ENCODE results near the gene DDX54.

Gene DDX54

DNA sequence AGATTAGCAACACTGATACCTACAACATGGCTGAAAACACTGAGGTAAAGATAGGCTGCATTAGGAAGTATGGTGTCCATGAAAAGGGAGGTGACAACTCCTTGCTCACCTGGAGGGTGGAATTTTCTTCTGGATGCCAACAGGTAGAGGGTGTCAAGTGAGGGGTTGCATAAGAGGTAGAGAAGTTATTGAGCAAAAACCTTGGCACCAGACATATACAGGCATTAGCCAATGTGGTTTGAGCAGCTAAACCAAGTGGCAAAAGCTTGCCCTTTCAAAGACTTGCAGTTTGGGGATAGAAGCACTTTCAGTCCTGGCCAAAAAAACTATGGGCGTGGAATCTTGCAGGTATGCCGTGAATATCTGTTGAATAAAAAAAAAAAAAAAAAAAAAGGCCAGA is 4.1 kb upstream of the DDX54 start:
- DNase-seq: no peak

DNA sequence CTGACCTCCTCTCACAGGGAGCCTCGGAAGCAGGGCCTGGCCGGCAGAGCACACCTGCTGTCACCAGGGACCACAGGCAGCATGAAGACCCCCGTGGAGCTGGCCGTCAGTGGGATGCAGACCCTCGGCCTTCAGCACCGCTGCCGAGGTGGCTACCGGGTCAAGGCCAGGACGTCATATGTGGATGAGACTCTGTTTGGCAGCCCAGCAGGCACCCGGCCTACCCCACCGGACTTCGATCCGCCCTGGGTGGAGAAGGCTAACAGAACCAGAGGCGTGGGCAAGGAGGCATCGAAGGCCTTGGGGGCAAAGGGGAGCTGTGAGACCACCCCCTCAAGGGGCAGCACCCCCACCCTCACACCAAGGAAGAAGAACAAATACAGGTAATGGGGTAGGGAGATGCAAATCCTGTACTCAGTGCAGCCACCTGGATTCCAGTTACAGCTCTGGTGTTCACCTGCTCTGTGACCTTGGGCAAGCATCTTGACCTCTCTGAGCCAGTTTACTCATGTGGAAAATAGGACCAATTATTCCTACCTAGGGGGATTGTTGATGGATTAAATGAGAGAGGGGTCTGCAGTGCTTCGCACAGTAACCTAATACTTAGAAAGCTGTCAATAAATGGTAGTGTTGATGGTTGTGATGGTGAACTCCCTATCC is 1.5 kb upstream of the DDX54 start:
- DNase-seq: no peak

DNA sequence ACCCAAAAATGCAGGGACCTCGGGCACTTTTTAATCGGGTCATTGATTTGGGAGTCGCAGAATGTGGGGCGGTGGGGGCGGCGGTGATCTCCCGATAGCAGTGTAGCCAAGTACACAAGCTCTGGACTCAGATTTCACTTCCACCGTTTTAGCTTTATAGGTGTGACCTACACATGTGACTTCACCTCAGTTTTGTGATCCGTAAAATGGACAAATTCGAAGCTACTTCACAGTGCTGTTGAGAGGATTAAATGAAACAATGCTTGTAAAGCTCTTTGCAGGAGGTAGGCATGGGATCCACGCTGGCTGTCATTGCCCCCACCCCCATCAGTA is 721 bp upstream of the DDX54 start:
- DNase-seq: no peak

DNA sequence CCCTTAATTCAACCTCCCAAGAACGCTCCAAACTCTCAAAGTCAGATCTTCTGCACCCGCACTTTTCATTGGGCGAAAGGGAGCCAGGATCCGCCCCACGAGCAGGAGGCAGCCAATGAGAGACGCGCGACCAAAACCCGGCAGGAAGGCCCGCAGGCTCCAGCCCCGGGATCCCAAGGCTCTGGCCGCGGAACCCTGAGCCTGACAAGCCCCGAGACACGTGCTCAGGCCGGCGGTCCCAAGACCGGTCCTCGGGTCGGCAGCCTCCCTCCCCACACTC is 438 bp downstream of the DDX54 start:
- DNase-seq: peak; percentile 78

DNA sequence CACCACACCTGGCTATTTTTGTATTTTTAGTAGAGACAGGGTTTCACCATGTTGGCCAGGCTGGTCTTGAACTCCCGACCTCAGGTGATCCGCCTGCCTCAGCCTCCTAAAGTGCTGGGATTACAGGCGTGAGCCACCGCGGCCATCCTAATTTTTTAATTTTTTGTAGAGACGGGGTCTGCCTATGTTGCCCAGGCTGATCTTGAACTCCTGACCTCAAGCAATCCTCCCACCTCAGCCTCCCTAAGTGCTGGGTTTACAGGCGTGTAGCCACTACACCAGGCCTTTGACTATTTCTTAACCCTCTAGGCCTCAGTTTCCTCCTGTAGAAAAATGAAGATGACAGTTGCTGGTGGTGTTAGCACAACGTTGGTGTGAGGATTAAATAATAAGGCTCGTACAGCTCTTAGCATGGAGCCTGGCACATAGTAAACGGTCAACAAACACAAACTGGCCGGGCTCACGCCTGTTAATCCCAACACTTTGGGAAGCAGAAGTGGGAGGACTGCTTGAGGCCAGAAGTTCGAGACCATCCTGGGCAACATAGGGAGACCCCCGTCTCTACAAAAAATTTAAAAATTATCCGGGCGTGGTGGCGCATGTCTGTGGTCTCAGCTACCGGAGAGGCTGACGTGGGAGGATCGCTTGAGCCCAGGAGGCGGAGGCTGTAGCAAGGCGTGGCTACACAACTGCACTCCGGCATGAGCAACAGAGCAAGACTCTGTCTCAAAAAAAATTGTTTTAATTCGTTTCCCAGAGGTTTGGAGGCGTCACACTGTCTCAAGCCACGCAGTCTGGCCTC is 979 bp downstream of the DDX54 start:
- no peak for DNase-seq

DNA sequence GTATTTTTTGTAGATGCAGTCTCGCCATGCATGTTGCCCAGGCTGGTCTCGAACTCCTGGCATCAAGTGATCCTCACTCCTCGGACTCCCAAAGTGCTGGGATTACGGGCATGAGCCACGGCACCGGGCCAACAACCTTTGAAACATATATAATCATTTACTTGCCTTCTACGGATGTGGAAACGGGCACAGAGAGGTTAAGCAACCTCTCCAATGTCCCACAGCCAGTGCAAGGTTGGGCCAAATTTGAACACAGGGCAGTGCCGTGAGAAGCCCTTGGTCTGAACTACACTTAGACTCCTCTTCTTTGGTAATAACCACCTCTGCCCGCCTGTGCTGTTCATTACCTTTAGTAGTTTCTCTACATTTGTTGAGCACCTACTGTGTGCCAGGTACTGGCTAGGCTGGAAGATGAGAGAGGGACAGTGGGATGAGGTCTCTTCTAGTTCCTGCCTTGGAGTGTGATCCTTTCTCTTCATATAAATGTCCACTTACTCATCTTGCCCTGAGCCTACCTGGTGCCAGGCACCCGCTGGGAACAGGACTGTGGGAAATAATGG is 2.2 kb downstream of the DDX54 start:
- no peak for DNase-seq

DNA sequence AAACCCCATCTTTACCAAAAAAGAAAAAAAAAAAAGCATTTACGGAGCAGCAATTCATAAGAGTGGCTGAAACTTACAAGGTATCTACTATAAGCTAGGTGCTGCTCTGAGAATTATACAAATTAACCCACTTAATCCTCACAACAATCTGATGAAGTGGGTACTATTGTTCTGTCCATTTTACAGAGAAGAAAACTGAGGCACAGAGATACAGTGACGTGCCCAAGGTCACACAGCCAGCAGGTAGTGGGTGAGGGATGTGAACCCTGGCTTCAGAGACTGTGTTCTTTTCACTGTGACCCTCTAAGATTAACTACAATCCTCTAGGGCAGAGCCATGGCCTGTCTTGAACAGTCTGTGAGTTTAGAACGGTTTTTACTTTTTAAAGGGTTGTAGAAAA is 3.3 kb downstream of the DDX54 start:
- no peak for DNase-seq

DNA sequence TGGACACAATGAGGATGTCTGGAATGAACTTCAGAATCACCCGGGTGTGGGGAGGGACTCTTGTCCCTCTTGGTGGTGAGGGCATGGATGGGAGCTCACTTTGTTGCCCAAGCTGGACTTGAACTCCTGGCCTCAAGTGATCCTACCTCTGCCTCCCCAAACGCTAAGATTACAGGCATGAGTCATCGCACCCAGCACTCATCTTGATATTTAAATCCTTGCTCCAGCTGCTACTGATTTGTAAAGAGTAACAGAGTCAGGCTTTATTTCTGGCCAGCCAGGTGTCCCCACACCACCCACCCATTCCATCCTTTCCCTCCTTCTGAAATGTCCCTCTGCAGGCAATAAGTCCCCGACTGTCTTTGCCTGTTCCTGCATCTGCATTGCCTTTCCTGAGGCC is 4.9 kb downstream of the DDX54 start:
- DNase-seq: no peak

DNA sequence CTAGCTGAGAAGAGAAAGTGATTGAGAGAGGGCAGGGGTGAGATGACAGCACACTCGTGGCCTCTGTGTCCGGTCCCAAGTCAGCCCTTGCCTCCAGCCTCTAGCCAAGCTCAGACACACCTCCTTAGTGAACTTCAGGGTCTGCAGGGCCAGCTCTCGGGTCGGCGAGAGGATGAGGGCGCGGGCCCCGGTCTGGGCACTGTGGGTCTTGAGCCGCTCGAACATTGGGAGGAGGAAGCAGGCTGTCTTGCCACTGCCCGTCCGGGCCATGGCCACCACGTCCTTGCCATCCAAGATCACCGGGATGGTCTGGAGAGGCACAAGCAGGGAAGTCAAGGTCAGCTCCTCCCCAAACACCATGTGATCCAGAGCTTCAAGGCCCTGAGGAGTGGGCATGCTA is 6.3 kb downstream of the DDX54 start:
- no peak for DNase-seq

DNA sequence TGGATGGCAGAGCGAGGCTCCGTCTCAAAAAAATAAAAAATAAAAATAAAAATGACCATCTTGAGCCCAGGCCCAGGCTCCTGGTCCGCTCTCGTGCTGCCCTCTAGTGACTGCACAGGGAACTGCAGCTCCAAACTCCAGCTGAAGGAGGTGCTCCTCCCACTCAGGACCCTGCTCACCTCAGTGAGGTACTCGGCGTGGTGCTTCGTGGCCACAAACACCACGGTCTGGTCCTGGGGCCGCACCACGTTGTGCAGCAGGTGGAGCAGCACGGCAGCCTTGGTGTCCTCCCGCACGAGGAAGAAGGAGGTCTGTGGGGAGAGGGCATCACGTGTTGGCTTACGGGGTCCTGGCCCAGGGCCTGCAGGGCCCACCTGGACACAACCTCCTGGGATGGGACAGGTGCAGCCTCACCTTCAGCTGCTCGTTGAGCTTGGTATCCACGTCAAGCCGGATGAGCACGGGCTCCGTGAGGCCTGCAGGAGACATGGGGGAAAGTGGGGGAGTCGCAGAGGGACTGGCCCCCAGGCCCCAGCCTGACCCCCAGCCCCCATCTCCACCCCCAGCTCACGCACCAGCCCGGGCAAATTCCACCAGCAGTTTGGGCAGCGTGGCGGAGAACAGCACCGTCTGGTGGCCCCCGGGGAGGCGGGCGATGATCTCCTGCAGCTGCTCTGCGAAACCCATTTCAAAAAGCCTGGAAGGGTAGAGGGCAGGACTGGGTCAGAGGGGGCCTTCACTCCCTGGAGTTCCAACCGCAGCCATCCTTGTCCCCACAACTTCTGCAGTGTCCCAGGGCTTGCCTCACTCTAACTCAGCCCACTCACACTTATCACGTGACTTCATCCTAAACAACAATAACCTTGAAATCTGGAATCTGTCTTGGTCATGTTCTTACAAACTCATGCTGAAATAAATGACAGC is 10.6 kb downstream of the DDX54 start:
- DNase-seq: peak; percentile 58

DNA sequence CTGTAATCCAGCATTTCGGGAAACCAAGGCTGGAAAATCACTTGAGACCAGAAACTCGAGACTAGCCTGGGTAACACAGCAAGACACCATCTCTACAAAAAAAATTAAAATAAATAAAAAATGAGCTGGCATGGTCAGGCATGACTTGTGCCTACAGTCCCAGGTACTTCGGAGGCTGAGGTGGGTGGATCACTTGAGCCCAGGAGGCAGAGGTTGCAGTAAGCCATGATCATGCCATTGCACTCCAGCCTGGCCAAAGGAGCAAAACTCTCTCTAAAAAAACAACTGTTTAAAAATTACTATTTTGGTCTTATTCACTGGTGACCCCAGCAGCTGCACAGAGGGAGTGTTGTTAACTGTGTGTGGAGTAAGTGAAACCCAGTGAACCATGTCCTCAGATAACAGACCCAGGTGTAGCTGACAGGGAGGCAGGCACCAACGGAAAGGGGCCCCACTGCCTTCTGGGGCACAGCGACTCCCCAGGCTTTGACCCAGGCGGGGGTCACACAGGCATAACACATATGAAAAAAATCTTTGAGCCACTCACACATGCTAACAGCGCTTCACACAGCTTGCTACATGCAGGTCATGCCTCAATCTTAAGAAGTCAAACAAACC is 12.1 kb downstream of the DDX54 start:
- no peak for DNase-seq

DNA sequence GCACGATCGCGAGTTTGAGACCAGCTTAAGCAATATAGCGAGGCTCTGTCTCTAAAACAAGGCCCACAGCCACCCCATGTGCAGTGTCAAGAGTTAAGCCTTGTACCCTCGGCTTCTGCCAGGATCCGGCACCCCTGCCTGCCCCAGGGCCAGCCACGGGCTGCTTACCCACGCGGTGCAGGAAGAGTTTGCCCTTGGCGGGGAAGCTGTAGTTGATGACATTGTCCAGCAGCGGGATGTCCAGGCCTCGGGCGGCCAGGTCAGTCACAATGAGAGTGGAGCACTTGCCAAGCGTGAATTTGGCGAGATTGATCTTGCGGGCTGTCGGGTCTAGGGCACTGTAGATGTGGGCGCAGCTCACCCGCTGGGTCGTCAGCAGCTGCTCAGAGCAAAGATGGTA is 13.1 kb downstream of the DDX54 start:
- no peak for DNase-seq

DNA sequence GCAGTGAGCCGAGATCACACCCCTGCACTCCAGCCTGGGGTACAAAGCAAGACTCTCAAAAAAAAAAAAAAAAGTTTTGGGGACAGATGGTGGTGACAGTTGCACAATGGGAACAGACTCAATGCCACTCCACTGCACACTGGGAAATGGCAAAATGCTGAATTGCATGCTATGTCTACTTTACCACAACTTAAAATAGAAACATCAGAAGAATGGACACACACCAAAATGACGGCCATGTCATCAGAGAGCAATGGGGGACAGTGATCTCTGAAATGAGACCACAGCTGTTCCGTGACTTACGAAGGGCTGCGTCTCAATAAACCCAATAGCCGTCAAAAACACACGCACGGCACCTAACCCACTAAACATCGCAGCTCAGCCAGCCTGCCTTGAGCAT is 13.7 kb downstream of the DDX54 start:
- DNase-seq: no peak

DNA sequence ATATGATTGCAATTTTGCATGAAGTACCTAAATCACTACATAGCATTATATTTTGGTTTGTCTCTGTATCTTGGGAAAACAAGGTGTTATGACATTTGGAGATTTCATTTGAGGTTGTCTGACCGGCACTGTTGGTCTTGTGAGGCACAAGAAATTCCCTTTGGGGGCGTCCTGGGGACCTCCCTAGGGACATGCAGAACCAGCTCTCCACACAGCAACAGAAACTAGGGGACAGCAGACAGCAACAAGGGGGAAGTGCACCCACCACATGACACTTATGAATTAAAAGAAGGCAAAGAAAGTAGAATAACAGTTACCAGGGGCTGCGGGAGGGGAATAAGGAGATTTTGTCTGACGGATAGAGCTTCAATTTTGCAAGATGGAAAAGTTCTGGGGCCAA is 14.4 kb downstream of the DDX54 start:
- DNase-seq: no peak

DNA sequence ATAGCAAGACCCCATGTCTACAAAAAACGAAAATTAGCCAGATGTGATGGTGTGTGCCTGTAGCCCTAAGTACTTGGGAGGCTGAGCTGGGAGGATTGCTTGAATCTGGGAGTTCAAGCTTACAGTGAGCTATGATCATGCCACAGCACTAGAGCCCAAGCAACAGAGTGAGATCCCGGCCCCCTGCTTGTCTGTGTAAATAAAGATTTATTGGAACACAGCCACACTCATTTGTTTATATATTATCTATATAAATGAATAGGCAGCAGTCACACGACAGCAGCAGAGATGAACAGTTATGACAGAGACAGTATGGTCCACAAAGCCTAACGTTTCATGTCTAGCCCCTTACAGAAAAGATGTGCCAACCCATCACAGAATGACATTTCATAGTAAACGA is 14.8 kb downstream of the DDX54 start:
- DNase-seq: no peak

DNA sequence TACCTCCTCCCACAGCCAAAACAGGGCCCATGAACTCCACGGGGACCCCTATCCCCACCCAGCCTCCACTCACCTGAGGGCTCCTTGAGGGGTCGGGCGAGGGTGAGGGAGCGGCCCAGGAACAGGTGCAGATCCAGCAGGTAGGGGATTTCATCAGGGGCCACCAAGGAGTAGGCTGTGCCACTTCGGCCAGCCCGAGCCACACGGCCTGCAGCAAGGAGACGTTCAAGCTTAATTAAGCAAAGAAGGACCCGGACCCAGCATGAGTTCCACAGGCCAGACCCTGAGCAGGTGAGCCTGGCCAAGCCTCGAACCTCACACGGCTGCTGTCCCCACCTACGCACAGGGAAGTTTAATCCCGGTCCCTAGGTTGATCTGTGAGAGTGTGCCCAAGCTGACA is 15.6 kb downstream of the DDX54 start:
- no peak for DNase-seq

DNA sequence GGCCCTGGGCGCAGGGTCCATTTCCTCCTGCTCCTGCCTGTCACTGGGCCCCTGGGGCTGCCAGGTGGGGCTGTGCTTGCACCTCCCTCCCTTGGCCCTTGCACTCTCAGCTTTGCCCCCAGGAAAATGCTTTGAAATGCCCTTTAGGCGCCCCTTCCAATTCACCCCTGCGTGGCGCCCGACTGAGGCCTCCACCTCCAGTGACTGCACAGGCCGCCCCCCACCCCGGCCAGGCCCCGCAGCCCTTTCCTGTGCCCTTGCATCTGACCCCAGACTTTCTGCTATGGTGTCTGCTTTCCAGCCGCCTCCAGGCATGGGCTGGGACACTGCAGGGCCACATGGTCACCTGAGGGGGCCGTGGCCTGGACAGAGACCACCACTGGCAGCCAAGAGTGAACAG is 17.4 kb downstream of the DDX54 start:
- no peak for DNase-seq

DNA sequence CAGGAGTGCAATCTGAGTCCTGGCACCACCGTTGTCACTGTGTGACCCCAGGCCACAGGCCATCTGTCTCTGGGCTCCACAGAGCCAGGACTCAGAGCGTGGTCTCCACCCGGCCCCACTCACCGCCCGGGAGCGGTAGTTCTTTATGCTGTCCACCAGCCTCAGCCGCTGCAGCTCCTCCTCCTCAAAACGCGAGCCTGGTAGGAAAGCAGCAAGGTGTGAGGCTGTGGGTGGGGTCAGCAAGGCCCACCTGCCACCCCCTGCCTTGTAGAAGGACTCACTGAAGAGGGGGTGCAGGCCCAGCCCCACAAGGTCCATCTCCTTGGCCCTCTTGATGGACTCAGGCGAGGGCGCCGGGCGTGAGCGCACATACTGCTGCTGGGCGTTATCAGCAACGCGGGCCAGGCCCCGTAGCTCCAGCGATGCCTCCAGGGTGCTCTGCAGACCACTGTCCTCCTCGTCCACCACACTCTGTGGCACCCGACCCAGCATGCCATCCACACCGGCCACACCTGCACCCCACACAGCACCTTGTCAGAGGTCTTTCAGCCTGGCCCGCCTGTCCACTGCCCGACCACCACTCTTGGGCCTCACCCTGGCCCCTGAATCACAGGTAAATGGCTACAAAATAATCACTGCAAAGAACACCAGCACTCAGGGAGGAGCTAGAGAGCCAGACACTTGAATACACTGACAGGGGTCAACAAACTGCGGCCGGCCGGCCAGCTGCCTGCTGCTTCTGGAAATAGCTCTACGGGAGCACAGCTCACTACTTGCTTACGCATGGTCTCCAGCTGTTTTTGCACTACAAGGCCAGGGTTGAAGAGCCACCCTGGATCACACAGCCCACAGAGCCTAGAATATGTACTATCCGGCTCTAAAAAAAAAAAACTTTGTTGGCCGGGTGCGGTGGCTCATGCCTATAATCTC is 19.5 kb downstream of the DDX54 start:
- no peak for DNase-seq

DNA sequence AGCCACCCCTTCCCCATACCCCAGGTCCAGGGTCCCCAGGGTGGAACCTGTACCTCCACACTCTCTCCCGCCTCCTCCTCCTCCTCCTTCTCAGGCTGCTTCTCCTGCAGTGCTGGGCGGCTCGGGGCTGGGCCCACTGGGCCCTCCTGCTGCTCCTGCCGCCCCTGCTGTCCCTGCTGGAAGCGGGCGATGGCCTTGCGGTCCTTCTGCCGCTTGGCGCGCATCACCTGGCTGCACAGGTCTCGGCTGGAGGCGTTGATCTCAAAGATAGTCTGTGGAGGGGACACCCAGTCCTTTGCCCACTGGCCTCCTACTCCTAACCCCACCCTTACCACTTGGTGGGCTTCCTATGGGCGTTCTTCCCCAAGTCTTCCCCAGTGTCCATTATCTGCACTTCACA is 21.3 kb downstream of the DDX54 start:
- DNase-seq: no peak

DNA sequence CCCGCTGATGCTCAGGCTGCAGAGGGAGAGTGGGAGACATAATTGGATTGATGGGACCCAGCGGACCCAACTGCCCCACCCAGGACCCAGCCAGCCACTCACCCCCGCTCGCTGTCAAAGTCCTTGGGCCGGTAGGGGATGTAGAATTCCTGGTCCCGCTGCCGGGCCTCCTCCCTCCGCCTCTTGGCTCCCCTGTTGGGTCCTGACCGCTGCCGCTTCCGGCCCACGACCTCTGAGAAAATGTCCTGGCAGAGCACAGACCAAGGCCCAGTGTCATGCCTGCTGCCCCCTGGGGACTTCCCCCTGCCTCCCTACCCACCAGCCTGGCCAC is 22.3 kb downstream of the DDX54 start:
- no peak for DNase-seq

DNA sequence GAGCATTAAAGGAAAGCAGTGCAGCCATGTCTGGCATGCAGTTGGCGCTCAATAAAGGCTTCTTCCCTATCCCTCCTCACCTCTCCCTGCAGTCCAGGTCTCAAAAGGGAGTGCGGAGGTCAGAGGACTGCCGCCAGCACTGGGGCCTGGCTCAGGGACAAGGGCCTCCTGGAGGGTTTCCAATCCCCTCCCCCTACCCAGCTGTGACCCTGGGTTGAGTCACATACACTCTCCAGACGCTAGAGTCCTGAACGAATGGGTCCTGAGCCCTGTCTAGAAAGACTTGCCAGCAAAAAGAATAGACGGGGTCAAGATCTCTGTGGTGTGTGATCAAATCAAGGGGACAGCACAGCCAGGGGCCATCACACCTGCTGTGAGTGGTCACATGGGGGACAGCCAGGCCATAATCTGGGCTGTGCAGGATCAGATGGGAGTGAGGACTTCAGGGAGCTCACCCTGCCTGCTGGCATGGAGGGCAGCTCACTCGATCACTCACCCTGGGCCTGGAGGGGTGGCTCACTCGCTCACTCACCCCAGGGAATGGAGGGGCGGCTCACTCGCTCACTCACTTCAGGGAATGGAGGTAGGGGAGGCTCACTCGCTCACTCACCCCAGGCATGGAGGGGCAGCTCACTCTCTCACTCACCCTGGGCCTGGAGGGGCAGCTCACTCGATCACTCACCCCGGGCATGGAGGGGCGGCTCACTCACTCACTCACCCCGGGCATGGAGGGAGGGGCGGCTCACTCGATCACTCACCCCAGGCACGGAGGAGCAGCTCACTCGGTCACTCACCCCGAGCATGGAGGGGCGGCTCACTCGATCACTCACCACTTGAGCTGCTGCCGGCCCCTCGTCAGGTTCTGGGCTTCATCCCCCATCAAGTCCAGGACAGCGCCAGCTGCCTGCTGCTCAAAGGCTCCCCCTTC is 22.9 kb downstream of the DDX54 start:
- DNase-seq: no peak

All from NCI-H2227 treated with DMSO at 0.1 percent for 48 hours (cell line).